ENCODE data around the gene PSMC5. TPM values are rescaled to one million over a fixed set of nuclear protein-coding genes. Genes with fewer than 3 reads are reported as not detected.
"Not testable (repeated sequence)": the region's sequence is repeated elsewhere in the genome, so short reads cannot be mapped to it uniquely, and the experiment has no call there.

Gene PSMC5
- total RNA-seq, 1 donor from 2014 or later: 105 TPM

DNA sequence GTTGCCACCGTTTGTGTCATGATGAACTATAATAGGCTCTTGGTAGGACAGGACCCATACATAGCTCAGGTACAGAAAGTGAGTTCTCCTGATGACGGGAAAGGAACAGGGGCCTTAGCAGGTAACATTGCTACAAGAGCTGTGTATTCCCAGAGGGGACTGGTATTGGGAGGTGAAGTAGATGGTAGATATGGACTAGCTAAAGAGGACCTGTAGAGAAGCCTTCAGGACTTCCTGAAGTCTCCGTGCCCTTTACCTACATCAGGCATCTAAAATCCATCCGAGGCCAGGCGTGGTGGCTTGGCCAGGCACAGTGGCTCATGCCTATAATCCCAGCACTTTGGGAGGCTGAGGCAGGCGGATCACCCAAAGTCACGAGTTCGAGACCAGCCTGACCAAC lies 28.0 kb downstream of the PSMC5 start:
- Histone ChIP-seq H3K9me3 (no peaks in the 10 kb centered on the region), H3K27ac (no peak overlapping the region), H3K36me3 (no peaks in the 10 kb centered on the region), H3K4me1 (no peaks in the 10 kb centered on the region), H3K4me3 (no peak overlapping the region), H3K27me3 (no peaks in the 10 kb centered on the region)
- DNase-seq: no peak
- ATAC-seq: no peak
- TF ChIP-seq, protein P1, sequence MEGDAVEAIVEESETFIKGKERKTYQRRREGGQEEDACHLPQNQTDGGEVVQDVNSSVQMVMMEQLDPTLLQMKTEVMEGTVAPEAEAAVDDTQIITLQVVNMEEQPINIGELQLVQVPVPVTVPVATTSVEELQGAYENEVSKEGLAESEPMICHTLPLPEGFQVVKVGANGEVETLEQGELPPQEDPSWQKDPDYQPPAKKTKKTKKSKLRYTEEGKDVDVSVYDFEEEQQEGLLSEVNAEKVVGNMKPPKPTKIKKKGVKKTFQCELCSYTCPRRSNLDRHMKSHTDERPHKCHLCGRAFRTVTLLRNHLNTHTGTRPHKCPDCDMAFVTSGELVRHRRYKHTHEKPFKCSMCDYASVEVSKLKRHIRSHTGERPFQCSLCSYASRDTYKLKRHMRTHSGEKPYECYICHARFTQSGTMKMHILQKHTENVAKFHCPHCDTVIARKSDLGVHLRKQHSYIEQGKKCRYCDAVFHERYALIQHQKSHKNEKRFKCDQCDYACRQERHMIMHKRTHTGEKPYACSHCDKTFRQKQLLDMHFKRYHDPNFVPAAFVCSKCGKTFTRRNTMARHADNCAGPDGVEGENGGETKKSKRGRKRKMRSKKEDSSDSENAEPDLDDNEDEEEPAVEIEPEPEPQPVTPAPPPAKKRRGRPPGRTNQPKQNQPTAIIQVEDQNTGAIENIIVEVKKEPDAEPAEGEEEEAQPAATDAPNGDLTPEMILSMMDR (IDR thresholded peaks at IDR 0.05): no peak
- intact Hi-C loops (cut with DNase I): no loop called here

- H3K4me1 ChIP-seq; H3K36me3 ChIP-seq; DNase-seq; H3K4me3 ChIP-seq; H3K9me3 ChIP-seq; intact Hi-C loops (cut with DNase I); H3K27me3 ChIP-seq; ATAC-seq; H3K27ac ChIP-seq: not testable (repeated sequence)
Observed at GRCh38 chr17:63856425-63856824, 29.2 kb downstream of the PSMC5 start.

- Histone ChIP-seq H3K9me3 (no peaks in the 10 kb centered on the region), H3K27me3 (no peaks in the 10 kb centered on the region), H3K4me3 (no peak overlapping the region), H3K36me3 (no peaks in the 10 kb centered on the region), H3K27ac (no peak overlapping the region), H3K4me1 (no peaks in the 10 kb centered on the region)
- ATAC-seq (no peak), DNase-seq (no peak)
- intact Hi-C loops (cut with DNase I): no loop called here
- TF ChIP-seq, protein P1 (IDR thresholded peaks at IDR 0.05): no peak
Observed at GRCh38 chr17:63859257-63859656, 32.0 kb downstream of the PSMC5 start.

DNA sequence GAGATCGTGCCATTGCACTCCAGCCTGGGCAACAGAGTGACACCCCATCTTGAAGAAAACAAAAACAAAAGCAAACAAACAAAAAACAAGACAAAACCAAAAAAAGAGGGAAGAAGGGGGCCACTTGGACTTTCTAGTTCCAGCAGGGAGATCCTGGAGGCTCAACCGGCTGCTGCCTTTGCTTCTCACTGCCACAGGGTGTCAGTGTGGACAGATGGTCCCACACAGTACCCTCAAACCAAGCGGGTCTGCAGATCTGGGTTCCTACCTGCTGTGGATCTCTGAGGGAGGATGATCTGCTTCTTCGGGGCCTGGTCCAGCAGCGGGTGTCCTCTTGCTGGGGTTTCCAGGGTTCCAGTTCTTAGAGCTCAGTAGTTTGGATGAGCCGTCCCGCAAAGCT lies 39.4 kb downstream of the PSMC5 start:
- ATAC-seq: peak; percentile 28
- H3K36me3 ChIP-seq; H3K4me3 ChIP-seq; H3K9me3 ChIP-seq; intact Hi-C loops (cut with DNase I); H3K27me3 ChIP-seq; H3K4me1 ChIP-seq; DNase-seq; H3K27ac ChIP-seq: not testable (repeated sequence)

GRCh38 chr17:63869491-63870291 lies 42.5 kb downstream of the PSMC5 start:
- H3K4me1 ChIP-seq; H3K36me3 ChIP-seq; H3K27me3 ChIP-seq; H3K27ac ChIP-seq; H3K4me3 ChIP-seq; H3K9me3 ChIP-seq; DNase-seq; intact Hi-C loops (cut with DNase I): not testable (repeated sequence)
- ATAC-seq: peak; percentile 58

- ATAC-seq; intact Hi-C loops (cut with DNase I); H3K36me3 ChIP-seq; H3K27me3 ChIP-seq; H3K9me3 ChIP-seq; H3K27ac ChIP-seq; DNase-seq; H3K4me1 ChIP-seq; H3K4me3 ChIP-seq: not testable (repeated sequence)
Observed at GRCh38 chr17:63870292-63870665, 43.0 kb downstream of the PSMC5 start.

DNA sequence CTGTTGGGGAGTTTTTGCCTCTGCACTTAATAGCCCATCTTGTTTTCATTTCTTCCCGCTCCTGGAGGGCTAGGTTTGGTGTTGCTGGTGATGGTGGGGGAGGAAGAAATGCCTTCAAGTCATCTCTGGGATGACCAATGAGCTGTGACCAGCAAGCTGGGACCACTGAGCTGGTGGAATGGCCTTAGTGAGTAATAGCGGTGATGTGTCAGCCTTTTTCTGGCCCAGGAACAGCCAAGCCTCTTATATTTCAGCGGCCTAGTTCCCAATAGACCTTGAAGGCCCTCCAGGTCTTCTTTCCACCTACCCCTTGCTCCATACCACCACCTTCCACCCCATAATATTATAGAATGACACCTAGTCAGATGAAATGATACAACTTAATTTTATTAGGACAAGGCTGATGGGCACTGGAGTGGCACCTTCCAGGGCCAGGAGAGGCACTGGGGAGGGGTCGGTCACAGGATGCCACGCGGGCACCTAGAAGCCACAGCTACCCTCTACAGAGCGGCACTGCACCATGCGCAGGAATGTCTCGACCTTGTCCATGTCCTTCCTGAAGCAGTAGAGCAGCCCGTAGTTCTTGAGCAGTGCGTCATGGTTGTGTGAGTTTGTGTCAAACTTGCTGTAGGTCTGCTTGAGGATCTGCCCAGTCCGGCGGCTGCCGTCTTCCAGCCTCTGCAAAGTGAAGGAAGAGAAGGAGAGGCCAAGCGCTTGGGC lies 44.6 kb downstream of the PSMC5 start:
- H3K9me3 ChIP-seq; H3K4me1 ChIP-seq; H3K36me3 ChIP-seq; intact Hi-C loops (cut with DNase I); ATAC-seq; H3K4me3 ChIP-seq; H3K27ac ChIP-seq; H3K27me3 ChIP-seq; DNase-seq: not testable (repeated sequence)

- H3K27me3 ChIP-seq; H3K4me3 ChIP-seq; intact Hi-C loops (cut with DNase I); H3K9me3 ChIP-seq; H3K36me3 ChIP-seq; DNase-seq; ATAC-seq; H3K27ac ChIP-seq; H3K4me1 ChIP-seq: not testable (repeated sequence)
Observed at GRCh38 chr17:63873577-63873976, 46.3 kb downstream of the PSMC5 start, which contains the start of gene CSH2. Gene CSH2, minus strand, starts transcription at chr17:63873677. Its CDS starts 63 bp downstream, at chr17:63873614.

DNA sequence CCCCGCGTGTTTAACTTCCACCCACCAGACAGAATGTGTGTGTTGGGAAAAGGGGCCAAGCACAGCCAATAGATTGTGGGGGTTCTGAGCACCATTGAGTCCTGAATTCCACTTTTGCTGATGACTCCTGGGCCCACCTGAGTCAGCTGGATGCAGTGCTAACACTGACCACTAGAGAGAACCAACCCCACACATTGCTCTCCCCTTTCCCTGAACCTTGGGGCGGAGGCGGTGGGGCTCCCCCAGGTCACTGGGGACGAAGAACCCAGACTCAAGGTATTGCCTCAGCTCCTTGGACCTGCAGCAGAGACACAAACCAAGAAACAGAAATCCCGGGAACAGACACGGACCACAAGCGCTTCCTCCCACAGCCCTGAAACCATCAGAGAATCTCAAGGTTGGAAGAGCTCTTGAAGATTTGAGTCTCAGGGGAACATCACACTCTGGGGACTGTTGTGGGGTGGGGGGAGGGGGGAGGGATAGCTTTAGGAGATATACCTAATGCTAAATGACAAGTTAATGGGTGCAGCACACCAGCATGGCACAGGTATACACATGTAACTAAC lies 46.9 kb downstream of the PSMC5 start:
- H3K9me3 ChIP-seq; H3K27ac ChIP-seq; H3K36me3 ChIP-seq; H3K4me3 ChIP-seq; intact Hi-C loops (cut with DNase I); DNase-seq; ATAC-seq; H3K4me1 ChIP-seq; H3K27me3 ChIP-seq: not testable (repeated sequence)

DNA sequence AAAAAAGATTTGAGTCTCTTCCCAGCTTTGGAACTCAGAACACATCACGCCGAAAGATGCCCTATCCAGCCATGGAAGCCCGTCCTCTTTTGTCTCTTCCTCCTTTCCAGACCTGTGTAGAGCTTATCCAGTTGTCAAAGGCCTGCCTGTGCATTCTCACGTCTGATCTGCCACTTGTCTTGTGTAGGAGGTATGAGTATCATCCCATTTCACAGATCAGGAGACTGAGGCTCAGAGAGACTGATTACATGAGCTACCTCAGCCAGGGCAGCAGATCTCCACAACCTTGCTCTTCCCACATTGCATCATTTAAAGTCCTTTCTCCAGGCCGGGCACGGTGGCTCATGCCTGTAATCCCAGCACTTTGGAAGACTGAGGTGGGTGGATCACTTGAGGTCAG lies 47.5 kb downstream of the PSMC5 start:
- H3K4me1 ChIP-seq; H3K4me3 ChIP-seq; H3K27me3 ChIP-seq; ATAC-seq; DNase-seq; intact Hi-C loops (cut with DNase I); H3K27ac ChIP-seq; H3K9me3 ChIP-seq; H3K36me3 ChIP-seq: not testable (repeated sequence)

DNA sequence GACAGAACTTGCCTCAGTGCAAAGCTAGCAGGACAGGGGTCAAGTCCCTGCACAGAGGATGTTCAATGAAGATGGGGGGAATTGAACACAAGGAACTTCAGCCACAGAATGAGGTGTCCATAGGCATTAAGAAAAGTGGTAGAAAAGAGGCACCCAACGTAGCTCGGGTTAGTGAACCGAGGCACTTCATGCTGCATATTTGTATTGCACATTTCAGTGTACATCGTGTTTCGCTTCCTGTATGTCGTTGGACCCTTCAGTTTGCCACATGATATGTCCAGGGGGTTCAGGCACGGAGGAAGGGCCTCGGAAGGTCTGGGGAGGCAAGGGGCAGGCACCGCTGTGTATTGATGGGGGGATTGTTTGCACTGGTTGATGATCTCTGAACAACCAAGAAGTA lies 51.2 kb downstream of the PSMC5 start:
- H3K4me1 ChIP-seq; ATAC-seq; H3K27me3 ChIP-seq; H3K9me3 ChIP-seq; intact Hi-C loops (cut with DNase I); H3K36me3 ChIP-seq; H3K27ac ChIP-seq; DNase-seq; H3K4me3 ChIP-seq: not testable (repeated sequence)

All from upper lobe of right lung (tissue), 1 donor.